Colonic mucosa (tissue), 4 donors: ENCODE measurements around the gene DDX27. TPM values are rescaled to one million over a fixed set of nuclear protein-coding genes. Genes with fewer than 3 reads are reported as not detected.
"Not testable (repeated sequence)": the region's sequence is repeated elsewhere in the genome, so short reads cannot be mapped to it uniquely, and the experiment has no call there.

ENCODE experiments used
- DNase-seq: peaks from one replicate; pipeline ENCODE4 v3.0.0-alpha.2; 2020
- H3K27ac ChIP-seq: fragments of 200-600 bp; one replicate; pipeline ENCODE4 v1.8.0; 2021
- H3K27me3 ChIP-seq: fragments of 200-600 bp; one replicate; pipeline ENCODE4 v1.8.0; 2021
- H3K36me3 ChIP-seq: fragments of 200-600 bp; one replicate; pipeline ENCODE4 v1.8.0; 2021
- H3K4me1 ChIP-seq: fragments of 200-600 bp; one replicate; pipeline ENCODE4 v1.8.0; 2021; ENCODE audit warnings: mild to moderate bottlenecking
- H3K4me3 ChIP-seq: fragments of 200-600 bp; one replicate; pipeline ENCODE4 v1.8.0; 2021
- H3K9ac ChIP-seq, 2 donors: one replicate each; pipeline ENCODE4 v1.7.0; 2013; ENCODE audit warnings: control low read depth in 2 of 2, low read depth in 2 of 2, low read length in 2 of 2
- H3K9me3 ChIP-seq: fragments of 200-600 bp; one replicate; pipeline ENCODE4 v1.8.0; 2021
- CTCF ChIP-seq: fragments of 200-600 bp; IDR thresholded peaks from one replicate; pipeline ENCODE4 v1.8.0; 2022; ENCODE audit warnings: antibody characterized with exemption, mild to moderate bottlenecking
- intact Hi-C: fragments of 100-400 bp; cut with DNase I; formaldehyde crosslinking; loops from one replicate; pipeline ENCODE4 v1.14.1; 2022
- total RNA-seq, 2 donors: library from RNA; stranded (reverse); fragmentation: NEBNext Ultra II Directional in 1 of 2; extraction: Animal tissue kit (Norgen Biotek cat#: 25700) in 1 of 2; gene quantifications; one replicate each; pipeline ENCODE4 v1.2.1, GENCODE V29; 2021
- donor health status: healthy.
- donor health status: DM: no; HTN: no; CAD: no.
- donor health status: DM: no; HTN: no; CAD: no.

The DDX27 gene
- total RNA-seq, 2 donors from 2014 or later, result 26.3 to 44.5 TPM

- Histone ChIP-seq H3K9me3 (no peaks in the 10 kb centered on the region), H3K4me1 (no peaks in the 10 kb centered on the region), H3K36me3 (no peaks in the 10 kb centered on the region), H3K4me3 (no peak overlapping the region), H3K27me3 (no peaks in the 10 kb centered on the region), H3K27ac (no peak overlapping the region), H3K9ac (no peak overlapping the region)
- intact Hi-C loops, result no loop called here
- DNase-seq, result no peak
- no peak for TF ChIP-seq CTCF
These were observed 45.0 kb upstream of the DDX27 start for GRCh38 chr20:49174183-49174582.

- no peak for DNase-seq
- Histone ChIP-seq H3K9me3 (no peaks in the 10 kb centered on the region), H3K4me3 (no peak overlapping the region), H3K27ac (no peak overlapping the region), H3K9ac (no peak overlapping the region), H3K4me1 (peaks cover 4% of the 10 kb centered on the region), H3K27me3 (no peaks in the 10 kb centered on the region), H3K36me3 (no peaks in the 10 kb centered on the region)
- TF ChIP-seq CTCF, result no peak
- intact Hi-C loops, result no loop called here
These were observed 39.6 kb upstream of the DDX27 start for GRCh38 chr20:49179368-49180277.

GRCh38 chr20:49181265-49181877, 37.8 kb upstream of the DDX27 start:
- Histone ChIP-seq H3K36me3 (no peaks in the 10 kb centered on the region), H3K27me3 (no peaks in the 10 kb centered on the region), H3K27ac (no peak overlapping the region), H3K4me1 (peaks cover 12% of the 10 kb centered on the region), H3K9me3 (no peaks in the 10 kb centered on the region), H3K4me3 (no peak overlapping the region), H3K9ac (no peak overlapping the region)
- DNase-seq, result no peak
- intact Hi-C loops, result no loop called here
- no peak for TF ChIP-seq CTCF

- intact Hi-C loops, result no loop called here
- H3K27me3 ChIP-seq, result no peaks in the 10 kb centered on the region
- TF ChIP-seq CTCF, result no peak
- no peak for DNase-seq
- H3K27ac ChIP-seq, result no peak overlapping the region
- H3K4me3 ChIP-seq, result no peak overlapping the region
- H3K36me3 ChIP-seq, result no peaks in the 10 kb centered on the region
- H3K9ac ChIP-seq, result no peak overlapping the region
- peaks cover 14% of the 10 kb centered on the region for H3K4me1 ChIP-seq
- no peaks in the 10 kb centered on the region for H3K9me3 ChIP-seq
These were observed 35.8 kb upstream of the DDX27 start for GRCh38 chr20:49183444-49183843.

- H3K4me3 ChIP-seq, H3K9ac ChIP-seq, H3K9me3 ChIP-seq, H3K27ac ChIP-seq, intact Hi-C loops, H3K27me3 ChIP-seq, DNase-seq, H3K36me3 ChIP-seq: not testable (repeated sequence)
- peaks cover 14% of the 10 kb centered on the region for H3K4me1 ChIP-seq
These were observed 35.1 kb upstream of the DDX27 start for GRCh38 chr20:49184084-49184501.

GRCh38 chr20:49184691-49185070, 34.5 kb upstream of the DDX27 start:
- peaks cover 10% of the 10 kb centered on the region for H3K4me1 ChIP-seq
- TF ChIP-seq CTCF, result no peak
- H3K27me3 ChIP-seq, result no peaks in the 10 kb centered on the region
- intact Hi-C loops, result no loop called here
- H3K4me3 ChIP-seq, result no peak overlapping the region
- no peak overlapping the region for H3K9ac ChIP-seq
- no peak overlapping the region for H3K27ac ChIP-seq
- H3K9me3 ChIP-seq, result no peaks in the 10 kb centered on the region
- H3K36me3 ChIP-seq, result no peaks in the 10 kb centered on the region
- DNase-seq, result no peak
